ENCODE data around the gene FBXL16. TPM values are rescaled to one million over a fixed set of nuclear protein-coding genes. Genes with fewer than 3 reads are reported as not detected.
A peak's percentile ranks its signal among the peaks of the same experiment; 100 is the strongest.

Gene FBXL16
- total and polyA plus RNA-seq, 12 donors = 0.04 to 0.64 (median 0.10) TPM; not detected in 4

- peaks cover 8 to 39% (median 27%) of the 10 kb centered on the region in 9 donors for H3K4me1 ChIP-seq
- H3K9me3 ChIP-seq = no peaks in the 10 kb centered on the region
- no peak overlapping the region for H3K4me3 ChIP-seq
- no peak for TF ChIP-seq CTCF (IDR thresholded peaks at IDR 0.05)
- intact Hi-C loops (cut with DNase I) = no loop called here
- no peak for ATAC-seq
- peaks cover 0 to 51% (median 35%) of the 10 kb centered on the region in 9 donors for H3K36me3 ChIP-seq
- no peak for DNase-seq
- peaks cover 0 to 22% (median 0%) of the 10 kb centered on the region in 7 donors for H3K27me3 ChIP-seq
- no peak overlapping the region for H3K27ac ChIP-seq
- 90% methylated on average over 19 of the region's 19 CpGs for WGBS, 2 donors
Observed at GRCh38 chr16:672371-672770, 33.2 kb downstream of the FBXL16 start.

GRCh38 chr16:671353-672131 lies 34.1 kb downstream of the FBXL16 start:
- H3K36me3 ChIP-seq = peaks cover 0 to 51% (median 35%) of the 10 kb centered on the region in 9 donors

GRCh38 chr16:670485-671352 lies 34.9 kb downstream of the FBXL16 start:
- no peak for ATAC-seq
- Histone ChIP-seq H3K4me3 (no peak overlapping the region), H3K27ac (no peak overlapping the region), H3K9me3 (no peaks in the 10 kb centered on the region), H3K36me3 (peaks cover 0 to 51% (median 35%) of the 10 kb centered on the region in 9 donors), H3K4me1 (peaks cover 8 to 39% (median 29%) of the 10 kb centered on the region in 9 donors), H3K27me3 (peaks cover 0 to 7% (median 0%) of the 10 kb centered on the region in 7 donors)
- TF ChIP-seq CTCF (IDR thresholded peaks at IDR 0.05) = no peak
- DNase-seq = no peak
- WGBS, 2 donors = 89 to 93% methylated on average over 52 of the region's 52 CpGs
- intact Hi-C loops (cut with DNase I) = no loop called here

More at GRCh38 chr16:671353-672131, 34.1 kb downstream of the FBXL16 start:
- H3K4me3 ChIP-seq = no peak overlapping the region
- intact Hi-C loops (cut with DNase I) = no loop called here
- peaks cover 8 to 43% (median 32%) of the 10 kb centered on the region in 9 donors for H3K4me1 ChIP-seq
- no peaks in the 10 kb centered on the region for H3K9me3 ChIP-seq
- no peak overlapping the region for H3K27ac ChIP-seq
- WGBS, 2 donors = 86% methylated on average over 38 to 40 of the region's 40 CpGs
- TF ChIP-seq CTCF (IDR thresholded peaks at IDR 0.05) = no peak
- H3K27me3 ChIP-seq = peaks cover 0 to 15% (median 0%) of the 10 kb centered on the region in 7 donors
- DNase-seq = no peak
- no peak for ATAC-seq

GRCh38 chr16:669666-670065 lies 35.9 kb downstream of the FBXL16 start:
- Histone ChIP-seq H3K4me3 (peak overlapping the region in 1 of 10 donors; percentile 98), H3K9me3 (no peaks in the 10 kb centered on the region), H3K36me3 (peaks cover 0 to 51% (median 35%) of the 10 kb centered on the region in 9 donors), H3K4me1 (peaks cover 6 to 30% (median 21%) of the 10 kb centered on the region in 9 donors), H3K27me3 (no peaks in the 10 kb centered on the region), H3K27ac (no peak overlapping the region)
- 92 to 97% methylated on average over 13 of the region's 13 CpGs for WGBS, 2 donors
- intact Hi-C loops (cut with DNase I) = loop anchor here in 2 of 10 donors (10.0 kb wide), 1 partner anchor 85 kb away; no protein-coding TSS in a partner anchor
- no peak for ATAC-seq
- no peak for DNase-seq
- no peak for TF ChIP-seq CTCF (IDR thresholded peaks at IDR 0.05)
